Spleen (tissue), 11 donors: Measurements from ENCODE around the gene PROM2. TPM values are rescaled to one million over a fixed set of nuclear protein-coding genes. Genes with fewer than 3 reads are reported as not detected.

Source experiments
- DNase-seq: peaks from one replicate; pipeline ENCODE4 v3.0.0-alpha.2; 2020
- H3K27ac ChIP-seq, 8 donors: fragments of 200-600 bp; sonication (generic) in 7 of 8; 1 replicate in 4 of 8; 2 replicates in 4 of 8; pipeline versions ENCODE4 v1.5.0 to v1.8.0; 2016 to 2021; ENCODE audit warnings: inconsistent platforms in 4 of 8, mild to moderate bottlenecking in 4 of 8, moderate library complexity in 1 of 8
- H3K27me3 ChIP-seq, 7 donors: fragments of 200-600 bp; sonication (generic) in 6 of 7; replicated peaks in 1 of 7; 1 replicate in 4 of 7; 2 replicates in 3 of 7; pipeline versions ENCODE4 v1.5.0 to v1.8.0; 2016 to 2021; ENCODE audit warnings: inconsistent platforms in 3 of 7, mild to moderate bottlenecking in 1 of 7
- H3K36me3 ChIP-seq, 6 donors: fragments of 200-600 bp; sonication (generic) in 5 of 6; 1 replicate in 4 of 6; 2 replicates in 2 of 6; pipeline versions ENCODE4 v1.5.0 to v1.8.0; 2016 to 2021; ENCODE audit warnings: inconsistent platforms in 2 of 6
- H3K4me1 ChIP-seq, 6 donors: fragments of 200-600 bp; sonication (generic) in 5 of 6; 1 replicate in 3 of 6; 2 replicates in 3 of 6; pipeline versions ENCODE4 v1.5.0 to v1.8.0; 2016 to 2021; ENCODE audit warnings: inconsistent platforms in 3 of 6
- H3K4me3 ChIP-seq, 8 donors: fragments of 200-600 bp; sonication (generic) in 7 of 8; 1 replicate in 4 of 8; 2 replicates in 4 of 8; pipeline versions ENCODE4 v1.5.0 to v1.8.0; 2016 to 2021; ENCODE audit warnings: inconsistent platforms in 4 of 8, mild to moderate bottlenecking in 4 of 8, moderate library complexity in 2 of 8
- H3K9me3 ChIP-seq, 8 donors: fragments of 200-600 bp; sonication (generic) in 7 of 8; 1 replicate in 4 of 8; 2 replicates in 4 of 8; pipeline versions ENCODE4 v1.5.0 to v1.8.0; 2016 to 2021; ENCODE audit warnings: inconsistent platforms in 4 of 8
- POLR2A ChIP-seq, 3 donors: fragments of 450-650 bp; IDR thresholded peaks; one replicate each; pipeline ENCODE4 v1.5.1; 2017; ENCODE audit warnings: antibody characterized with exemption in 3 of 3, mild to moderate bottlenecking in 1 of 3
- POLR2AphosphoS5 ChIP-seq, 3 donors: sonication (generic); formaldehyde crosslinking; IDR thresholded peaks; one replicate each; pipeline ENCODE4 v1.5.1; 2017; ENCODE audit warnings: antibody characterized with exemption in 3 of 3
- WGBS, 5 donors: extraction: QIAGEN DNeasy Blood & Tissue Kit in 3 of 5; methylation state at CpG; one replicate each; pipeline versions ENCODE4 v1.1.5 to v1.1.7; 2013 to 2018; 5-methylcytosine and 5-hydroxymethylcytosine counted together
- intact Hi-C: fragments of 100-400 bp; cut with DNase I; formaldehyde crosslinking; loops from one replicate; pipeline ENCODE4 v1.15.0; 2023; ENCODE audit warnings: low total_unique reads
- polyA plus RNA-seq, 3 donors: library from polyadenylated mRNA; stranded (reverse); fragments of 200-250 nt; gene quantifications; one replicate each; pipeline ENCODE4 v1.2.1, GENCODE V29; 2013
- total RNA-seq, 7 donors: library from RNA; depleted of rRNA in 3 of 7; stranded (reverse); fragments of >200 nt in 3 of 7; fragmentation: NEBNext Ultra II Directional in 4 of 7; extraction: Animal tissue kit (Norgen Biotek cat#: 25700) in 4 of 7; gene quantifications; one replicate each; pipeline versions ENCODE4 v1.1.0 to v1.2.1, GENCODE V29; 2016 to 2021
- TF ChIP-seq, protein P1 (sequence below), 11 experiments: fragments of 200-600 bp in 7 of 11; fragments of 450-650 bp in 4 of 11; sonication (generic) in 4 of 11; IDR thresholded peaks in 8 of 11; conservative IDR thresholded peaks in 3 of 11; 1 replicate in 7 of 11; 2 replicates in 4 of 11; pipeline versions ENCODE4 v1.4.0 to v1.8.0; 2016 to 2021; ENCODE audit warnings: antibody characterized with exemption in 11 of 11, inconsistent platforms in 4 of 11, mild to moderate bottlenecking in 1 of 11
- donor health status: healthy with polysubstance abuse.
- donor health status: DM: no; HTN: no; CAD: no; lungs with moderate emphysema.
- donor health status: DM: no; HTN: no; CAD: no.
- donor health status: Bipolar disorder and iron deficiency.
- donor health status: healthy.
- donor health status: DM: no; HTN: no; CAD: no.
- donor health status: DM: yes; HTN: yes; CAD: no.

The PROM2 gene
- total and polyA plus RNA-seq, 10 donors, result 0.21 to 4.9 (median 1.4) TPM

GRCh38 chr2:95320344-95320712, 46.1 kb downstream of the PROM2 start:
- no peak for DNase-seq
- no peaks in the 10 kb centered on the region for H3K4me1 ChIP-seq
- no peaks in the 10 kb centered on the region for H3K9me3 ChIP-seq
- TF ChIP-seq, protein P1, sequence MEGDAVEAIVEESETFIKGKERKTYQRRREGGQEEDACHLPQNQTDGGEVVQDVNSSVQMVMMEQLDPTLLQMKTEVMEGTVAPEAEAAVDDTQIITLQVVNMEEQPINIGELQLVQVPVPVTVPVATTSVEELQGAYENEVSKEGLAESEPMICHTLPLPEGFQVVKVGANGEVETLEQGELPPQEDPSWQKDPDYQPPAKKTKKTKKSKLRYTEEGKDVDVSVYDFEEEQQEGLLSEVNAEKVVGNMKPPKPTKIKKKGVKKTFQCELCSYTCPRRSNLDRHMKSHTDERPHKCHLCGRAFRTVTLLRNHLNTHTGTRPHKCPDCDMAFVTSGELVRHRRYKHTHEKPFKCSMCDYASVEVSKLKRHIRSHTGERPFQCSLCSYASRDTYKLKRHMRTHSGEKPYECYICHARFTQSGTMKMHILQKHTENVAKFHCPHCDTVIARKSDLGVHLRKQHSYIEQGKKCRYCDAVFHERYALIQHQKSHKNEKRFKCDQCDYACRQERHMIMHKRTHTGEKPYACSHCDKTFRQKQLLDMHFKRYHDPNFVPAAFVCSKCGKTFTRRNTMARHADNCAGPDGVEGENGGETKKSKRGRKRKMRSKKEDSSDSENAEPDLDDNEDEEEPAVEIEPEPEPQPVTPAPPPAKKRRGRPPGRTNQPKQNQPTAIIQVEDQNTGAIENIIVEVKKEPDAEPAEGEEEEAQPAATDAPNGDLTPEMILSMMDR (IDR thresholded peaks at IDR 0.05 in 8 of 11, conservative IDR thresholded peaks at IDR 0.05 in 3 of 11), result no peak
- no peak for TF ChIP-seq POLR2A (IDR thresholded peaks at IDR 0.05)
- TF ChIP-seq POLR2AphosphoS5 (IDR thresholded peaks at IDR 0.05), result no peak
- intact Hi-C loops, result no loop called here
- no peaks in the 10 kb centered on the region for H3K27me3 ChIP-seq
- no peaks in the 10 kb centered on the region for H3K36me3 ChIP-seq
- WGBS, 5 donors, result 63 to 88% (median 77%) methylated on average over 3 to 11 of the region's 11 CpGs
- no peak overlapping the region for H3K27ac ChIP-seq
- H3K4me3 ChIP-seq, result no peak overlapping the region

- Histone ChIP-seq H3K4me3 (no peak overlapping the region), H3K9me3 (no peaks in the 10 kb centered on the region), H3K27me3 (no peaks in the 10 kb centered on the region), H3K4me1 (no peaks in the 10 kb centered on the region), H3K36me3 (no peaks in the 10 kb centered on the region), H3K27ac (no peak overlapping the region)
- 81 to 86% (median 83%) methylated on average over 17 to 18 of the region's 18 CpGs for WGBS, 5 donors
- no peak for TF ChIP-seq POLR2AphosphoS5 (IDR thresholded peaks at IDR 0.05)
- intact Hi-C loops, result no loop called here
- no peak for DNase-seq
Observed at GRCh38 chr2:95320986-95321767, 46.9 kb downstream of the PROM2 start.

- no peak overlapping the region for H3K4me3 ChIP-seq
- no peak for TF ChIP-seq POLR2AphosphoS5 (IDR thresholded peaks at IDR 0.05)
- TF ChIP-seq, protein P1 (IDR thresholded peaks at IDR 0.05 in 8 of 11, conservative IDR thresholded peaks at IDR 0.05 in 3 of 11), result peak in 4 of 11 experiments; percentile 18 to 40 (median 28)
- H3K4me1 ChIP-seq, result no peaks in the 10 kb centered on the region
- whole genome bisulfite sequencing, 5 donors, result 76 to 82% (median 79%) methylated on average over 20 to 26 of the region's 26 CpGs
- intact Hi-C loops, result no loop called here
- no peaks in the 10 kb centered on the region for H3K36me3 ChIP-seq
- no peaks in the 10 kb centered on the region for H3K27me3 ChIP-seq
- H3K9me3 ChIP-seq, result no peaks in the 10 kb centered on the region
- H3K27ac ChIP-seq, result no peak overlapping the region
- no peak for DNase-seq
Observed at GRCh38 chr2:95323347-95324155, 49.3 kb downstream of the PROM2 start.

DNA sequence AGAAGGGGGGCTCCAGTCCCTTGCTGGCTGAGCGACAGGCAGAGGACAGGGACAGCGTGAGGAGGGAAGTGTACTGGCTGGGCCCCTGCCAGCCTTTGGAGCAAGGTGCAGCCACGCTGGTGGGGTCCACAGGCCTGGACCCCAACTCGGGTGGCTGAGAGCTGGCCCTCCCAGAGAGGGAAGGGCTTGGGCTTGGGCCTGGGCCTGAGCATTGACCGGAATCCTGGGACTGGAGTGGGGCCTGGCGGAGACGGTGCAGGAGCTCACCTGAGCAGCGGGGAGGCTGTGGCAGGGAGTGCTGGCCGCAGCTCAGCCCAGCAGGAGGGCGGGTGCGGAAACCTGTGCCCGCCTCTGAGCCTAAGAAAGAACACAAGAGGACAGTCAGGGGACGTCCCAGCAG, 50.8 kb downstream of the PROM2 start:
- intact Hi-C loops, result no loop called here
- Histone ChIP-seq H3K27me3 (no peaks in the 10 kb centered on the region), H3K9me3 (no peaks in the 10 kb centered on the region), H3K4me3 (no peak overlapping the region), H3K36me3 (no peaks in the 10 kb centered on the region), H3K27ac (no peak overlapping the region), H3K4me1 (no peaks in the 10 kb centered on the region)
- no peak for DNase-seq
- WGBS, 5 donors, result 88 to 97% (median 92%) methylated on average over 13 of the region's 13 CpGs
- TF ChIP-seq POLR2AphosphoS5 (IDR thresholded peaks at IDR 0.05) (no peak), POLR2A (IDR thresholded peaks at IDR 0.05) (no peak)
- TF ChIP-seq, protein P1 (IDR thresholded peaks at IDR 0.05 in 8 of 11, conservative IDR thresholded peaks at IDR 0.05 in 3 of 11), result no peak
